T-helper 1 cell (primary cell): ENCODE measurements around the gene ZNF862.
"Not testable (repeated sequence)": the region's sequence is repeated elsewhere in the genome, so short reads cannot be mapped to it uniquely, and the experiment has no call there.

ENCODE experiments used
- DNase-seq, 5 donors: peaks; one replicate each; pipeline ENCODE4 v3.0.0-alpha.2; 2012 to 2020

Gene ZNF862

DNA sequence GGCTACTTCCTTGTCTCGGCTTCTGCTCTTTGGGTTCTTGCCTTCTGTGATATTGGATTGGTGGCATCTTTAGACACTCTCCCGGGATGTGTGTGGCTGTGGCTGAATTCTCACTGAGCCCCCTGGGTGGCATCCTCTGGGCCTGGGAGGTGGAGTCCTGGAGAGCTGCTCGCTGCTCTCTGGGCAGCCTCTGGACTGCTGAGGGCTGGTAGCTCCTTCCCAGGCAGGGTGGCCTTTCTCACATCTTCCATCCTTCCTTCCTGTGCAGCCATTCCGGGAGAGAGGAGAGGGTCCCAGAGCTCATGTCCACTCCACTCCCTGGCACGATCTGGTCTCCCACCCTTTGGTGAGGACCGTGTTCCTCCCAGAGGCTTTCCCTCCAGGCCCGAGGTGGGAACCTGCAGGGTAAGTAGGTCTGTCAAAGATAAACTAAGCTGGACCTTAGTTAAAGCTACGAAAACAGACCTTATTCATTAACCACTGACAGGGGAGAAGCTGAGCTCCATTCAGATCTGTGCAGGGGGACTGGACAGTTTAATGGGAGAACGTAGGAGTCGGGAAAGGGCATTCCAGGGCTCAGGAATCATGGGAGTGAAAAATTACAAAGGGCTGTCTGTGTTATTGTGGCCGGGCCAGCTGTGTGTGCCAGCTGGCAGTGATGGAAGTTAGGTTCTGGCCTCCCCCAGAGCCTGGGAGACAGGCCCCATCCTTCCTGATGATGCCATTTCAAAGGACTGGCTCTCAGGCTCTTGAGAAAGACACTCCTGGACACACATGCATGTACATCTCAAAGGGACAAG lies 44.3 kb downstream of the ZNF862 start:
- DNase-seq, result no peak

- DNase-seq, result no peak
Observed at GRCh38 chr7:149883048-149883438, 44.9 kb downstream of the ZNF862 start.

GRCh38 chr7:149883452-149883861 lies 45.3 kb downstream of the ZNF862 start:
- peak in 1 of 5 donors; percentile 60 for DNase-seq

- no peak for DNase-seq
Observed at GRCh38 chr7:149884016-149884415, 45.8 kb downstream of the ZNF862 start.

- no peak for DNase-seq
Observed at GRCh38 chr7:149884541-149884940, 46.4 kb downstream of the ZNF862 start.

DNA sequence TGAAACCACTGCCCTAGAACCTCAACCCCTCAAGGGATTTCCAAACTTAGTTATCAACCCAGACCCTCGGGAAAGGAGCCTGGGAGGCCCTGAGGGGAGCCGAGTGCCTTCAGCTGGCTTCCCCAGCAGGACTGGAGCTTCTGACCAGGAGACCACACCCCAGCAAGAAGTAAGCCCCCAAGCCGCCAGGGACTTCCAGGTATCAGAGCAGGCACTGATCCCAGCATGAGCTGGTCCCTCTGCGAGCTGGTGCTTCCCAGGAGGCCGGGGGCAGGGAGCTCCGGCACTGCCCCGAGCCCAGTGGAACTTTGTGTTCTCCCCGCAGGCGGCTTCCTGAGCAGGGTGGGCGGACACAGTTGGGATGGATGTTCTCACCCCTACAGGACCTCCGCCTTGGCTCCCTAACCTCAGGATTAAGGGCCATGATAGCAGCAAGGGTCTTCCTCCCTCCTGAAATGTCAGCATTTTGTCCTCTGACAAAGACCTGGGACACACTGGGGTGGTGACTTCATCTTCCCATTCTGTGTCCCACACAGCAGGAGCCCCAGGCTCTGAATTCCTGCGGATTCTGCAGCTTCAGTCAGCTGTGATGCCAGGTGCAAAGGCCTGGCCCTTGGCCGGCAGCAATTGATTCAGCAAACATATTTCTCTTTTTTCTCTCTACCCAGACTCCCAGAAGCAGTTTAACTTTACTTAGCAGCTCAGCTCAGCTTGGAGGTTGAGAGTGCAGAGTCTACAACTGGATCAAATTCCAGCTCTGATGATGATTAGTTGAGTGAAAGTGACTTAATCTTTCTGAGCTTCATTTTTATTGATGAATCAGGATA lies 47.2 kb downstream of the ZNF862 start:
- DNase-seq, result no peak

- no peak for DNase-seq
Observed at GRCh38 chr7:149886018-149886415, 47.8 kb downstream of the ZNF862 start.

DNA sequence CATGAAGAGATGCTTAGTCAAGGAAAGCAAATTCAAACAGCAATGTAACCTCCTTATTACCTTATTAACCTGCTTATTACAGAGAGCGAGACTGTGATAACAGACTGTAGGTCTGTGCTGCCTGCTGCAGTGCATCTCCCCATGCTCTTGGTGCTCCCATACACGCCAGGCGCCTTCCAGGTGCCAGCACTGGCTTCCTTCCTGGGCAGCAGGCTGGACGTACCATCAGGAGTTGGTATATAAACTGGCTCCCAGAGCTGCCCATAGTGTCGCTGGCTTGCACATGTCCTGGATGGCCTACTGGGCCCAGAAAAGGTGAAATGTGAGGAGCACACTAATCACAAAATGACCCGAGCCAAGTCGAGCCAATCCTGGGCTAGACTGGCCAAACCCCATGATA lies 49.1 kb downstream of the ZNF862 start:
- DNase-seq, result no peak

GRCh38 chr7:149890715-149891114 lies 52.5 kb downstream of the ZNF862 start:
- DNase-seq, result not testable (repeated sequence)

GRCh38 chr7:149894957-149895356 lies 56.8 kb downstream of the ZNF862 start:
- not testable (repeated sequence) for DNase-seq

- not testable (repeated sequence) for DNase-seq
Observed at GRCh38 chr7:149907776-149908376, 69.7 kb downstream of the ZNF862 start.

DNA sequence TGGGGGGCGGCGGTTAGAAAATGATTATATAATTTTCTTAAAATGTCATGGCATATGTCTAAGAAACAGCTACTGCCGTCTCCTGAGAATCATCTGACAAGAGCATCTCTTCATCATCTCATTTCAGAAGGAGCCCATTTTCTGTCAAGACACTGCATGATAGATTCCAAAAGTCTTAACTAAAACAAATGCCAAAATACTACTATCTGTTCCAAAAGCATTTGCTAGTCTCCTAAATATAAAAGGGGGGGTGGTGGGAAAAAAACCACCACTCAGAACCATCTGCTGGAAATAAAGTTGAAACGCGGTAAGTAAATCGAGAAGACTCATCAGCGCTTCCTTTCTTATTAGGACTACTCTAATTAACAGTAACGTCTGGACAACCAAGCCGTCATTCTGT lies 72.0 kb downstream of the ZNF862 start:
- DNase-seq, result not testable (repeated sequence)

GRCh38 chr7:149912126-149912525 lies 74.0 kb downstream of the ZNF862 start:
- DNase-seq, result not testable (repeated sequence)
